ENCODE measurements around the gene BCKDHA. TPM values are rescaled to one million over a fixed set of nuclear protein-coding genes. Genes with fewer than 3 reads are reported as not detected.
A peak's percentile ranks its signal among the peaks of the same experiment; 100 is the strongest.

The BCKDHA gene
- total and polyA plus RNA-seq, 9 of the 15 experiments (the other 6 are each of a cell fraction or from before 2014, with no cell fraction given) = 4.5 to 52.5 (median 14.1) TPM

GRCh38 chr19:41433171-41433570, 35.6 kb downstream of the BCKDHA start:
- WGBS (ENCODE audit: insufficient coverage, low coverage, missing lambda C conversion rate) = 93% methylated on average over 17 of the region's 18 CpGs
- intact Hi-C loops (cut with micrococcal nuclease) = loop anchor here (5.0 to 10.0 kb wide), 2 partner anchors 36 to 68 kb away; partner anchors contain the start of genes B9D2, BCKDHA and EXOSC5
- no peaks in the 10 kb centered on the region; the same call in 1 of the 2 replicates for H4K20me1 ChIP-seq (replicated peaks; ENCODE audit: control insufficient read depth, insufficient read depth, low read length)

GRCh38 chr19:41434450-41434849, 36.8 kb downstream of the BCKDHA start:
- intact Hi-C loops (cut with micrococcal nuclease) = loop anchor here (5.0 to 10.0 kb wide), 2 partner anchors 37 to 70 kb away; partner anchors contain the start of genes B9D2, BCKDHA and EXOSC5
- FAIRE-seq (no peak), DNase-seq (ENCODE audit: extremely low read depth in 1 of 4, low spot score in 3 of 4) (no peak), ATAC-seq (no peak)
- WGBS (ENCODE audit: insufficient coverage, low coverage, missing lambda C conversion rate) = 75% methylated on average over 4 of the region's 5 CpGs
- no TSS peak for BruUV-seq (replicated peaks)
- in situ Hi-C loops (cut with MboI) = no loop called here
- H4K20me1 ChIP-seq (replicated peaks; ENCODE audit: control insufficient read depth, insufficient read depth, low read length) = no peaks in the 10 kb centered on the region; the same call in 1 of the 2 replicates
- H3K27me3 ChIP-seq (ENCODE audit: control insufficient read depth in 2 of 2, insufficient read depth in 2 of 2, low read length in 2 of 2) = no peaks in the 10 kb centered on the region
- H3K27ac ChIP-seq (ENCODE audit: extremely low read depth, low read depth, low read length) = no peak overlapping the region
- ChIA-PET CTCF (ENCODE audit: low intra/inter-chr PET ratio) (no interaction called here), POLR2A (interaction anchor here (1.0 kb wide), 1 partner anchor 8 kb away, joined by 3 read pairs; the partner anchor contains the start of gene B3GNT8)
- H3K79me2 ChIP-seq (ENCODE audit: control insufficient read depth, insufficient read depth, low read length) = peaks cover 10% of the 10 kb centered on the region
- no peaks in the 10 kb centered on the region for H3K9me3 ChIP-seq (replicated peaks; ENCODE audit: control insufficient read depth, insufficient read depth, low read depth, low read length)
- peaks cover 3 to 23% of the 10 kb centered on the region in 2 experiments; a peak in 3 of 5 replicates for H3K4me1 ChIP-seq (replicated peaks in 1 of 2; ENCODE audit: control insufficient read depth in 2 of 2, insufficient read depth in 2 of 2, low read length in 2 of 2)
- no peaks in the 10 kb centered on the region for H3K9me1 ChIP-seq (ENCODE audit: control insufficient read depth, insufficient read depth, low read length)
- H3K4me3 ChIP-seq = no peak overlapping the region
- H3K36me3 ChIP-seq (ENCODE audit: control insufficient read depth, insufficient read depth, low read length) = peaks cover 44% of the 10 kb centered on the region
- H2AFZ ChIP-seq (ENCODE audit: low read depth, low read length) = no peak overlapping the region
- H3K9ac ChIP-seq (ENCODE audit: insufficient read depth in 1 of 2, low read depth in 2 of 2, low read length in 2 of 2) = no peak overlapping the region
- no peak overlapping the region for H3K4me2 ChIP-seq (ENCODE audit: insufficient read depth, low read length)
- TF ChIP-seq ARID3A (IDR thresholded peaks at IDR 0.05; ENCODE audit: borderline replicate concordance, low read depth, low read length) = no peak
- peak; percentile 57; the same call in 1 of the 2 replicates for TF ChIP-seq ZBTB33 (CRISPR knock-in tag; IDR thresholded peaks at IDR 0.05)

More at GRCh38 chr19:41433171-41433570, 35.6 kb downstream of the BCKDHA start:
- Histone ChIP-seq H3K27me3 (ENCODE audit: control insufficient read depth in 2 of 2, insufficient read depth in 2 of 2, low read length in 2 of 2) (no peaks in the 10 kb centered on the region), H3K79me2 (ENCODE audit: control insufficient read depth, insufficient read depth, low read length) (peaks cover 3% of the 10 kb centered on the region; the same call in 1 of the 3 replicates), H2AFZ (ENCODE audit: low read depth, low read length) (no peak overlapping the region), H3K9ac (ENCODE audit: insufficient read depth in 1 of 2, low read depth in 2 of 2, low read length in 2 of 2) (peak overlapping the region in 1 of 2 experiments; percentile 43; a peak in 1 of 4 replicates), H3K9me1 (ENCODE audit: control insufficient read depth, insufficient read depth, low read length) (no peaks in the 10 kb centered on the region), H3K9me3 (replicated peaks; ENCODE audit: control insufficient read depth, insufficient read depth, low read depth, low read length) (no peaks in the 10 kb centered on the region), H3K4me1 (replicated peaks in 1 of 2; ENCODE audit: control insufficient read depth in 2 of 2, insufficient read depth in 2 of 2, low read length in 2 of 2) (peaks cover 8 to 29% of the 10 kb centered on the region in 2 experiments; a peak in 4 of 5 replicates), H3K4me2 (ENCODE audit: insufficient read depth, low read length) (no peak overlapping the region), H3K36me3 (ENCODE audit: control insufficient read depth, insufficient read depth, low read length) (peaks cover 49% of the 10 kb centered on the region), H3K4me3 (no peak overlapping the region), H3K27ac (ENCODE audit: extremely low read depth, low read depth, low read length) (no peak overlapping the region)
- TF ChIP-seq U2AF2 (optimal IDR thresholded peaks at IDR 0.05; ENCODE audit: low read depth, low read length) (no peak), POLR2G (IDR thresholded peaks at IDR 0.05; ENCODE audit: low read depth, low read length) (peak; percentile 62), RBFOX2 (IDR thresholded peaks at IDR 0.05; ENCODE audit: low read depth, low read length) (0 out of 2 replicates have a peak, but pooled peaks have one; percentile 15), BCL6 (CRISPR knock-in tag; IDR thresholded peaks at IDR 0.05) (no peak), ZNF316 (IDR thresholded peaks at IDR 0.05) (no peak), ZNF23 (CRISPR knock-in tag; IDR thresholded peaks at IDR 0.05) (no peak)
- CTCF ChIA-PET (ENCODE audit: low intra/inter-chr PET ratio) = no interaction called here
- ATAC-seq (no peak), FAIRE-seq (no peak), DNase-seq (ENCODE audit: extremely low read depth in 1 of 4, low spot score in 3 of 4) (no peak)
- in situ Hi-C loops (cut with MboI) = no loop called here
- no TSS peak for BruUV-seq (replicated peaks)
- POLR2A ChIA-PET = interaction anchor here (0.6 kb wide), 1 partner anchor 65 kb away, joined by 3 read pairs; no protein-coding TSS in a partner anchor

Data from K562 (cell line).